AG08396 (cell line): ENCODE measurements around the gene DPAGT1.
"Not testable (repeated sequence)": the region's sequence is repeated elsewhere in the genome, so short reads cannot be mapped to it uniquely, and the experiment has no call there.

Experiments used
- DNase-seq: peaks from one replicate; pipeline ENCODE4 v3.0.0; 2012; ENCODE audit warnings: low spot score, mixed read lengths

DPAGT1 gene

GRCh38 chr11:119101759-119102423, at the start of gene DPAGT1:
DPAGT1 (minus strand) TSS chr11:119101853; CDS start chr11:119101655, 198 bp downstream.
- DNase-seq: peak; percentile 85

- no peak for DNase-seq
These were observed 48.2 kb upstream of the DPAGT1 start for GRCh38 chr11:119149786-119150275.

GRCh38 chr11:119149018-119149785, 47.5 kb upstream of the DPAGT1 start, which contains the start of gene ABCG4:
ABCG4 (plus strand) TSS chr11:119149052; CDS start chr11:119149966, 914 bp downstream.
- peak; percentile 59 for DNase-seq

- no peak for DNase-seq
These were observed 47.0 kb upstream of the DPAGT1 start for GRCh38 chr11:119148720-119149017.

GRCh38 chr11:119147604-119148333, 46.1 kb upstream of the DPAGT1 start:
- DNase-seq: no peak

GRCh38 chr11:119145551-119145950, 43.9 kb upstream of the DPAGT1 start:
- no peak for DNase-seq

- DNase-seq: peak; percentile 86
These were observed 43.3 kb upstream of the DPAGT1 start for GRCh38 chr11:119144825-119145486.

- not testable (repeated sequence) for DNase-seq
These were observed 37.6 kb upstream of the DPAGT1 start for GRCh38 chr11:119139276-119139675.

- DNase-seq: no peak
These were observed 32.8 kb upstream of the DPAGT1 start for GRCh38 chr11:119134389-119134978.

GRCh38 chr11:119130662-119131061, 29.0 kb upstream of the DPAGT1 start:
- no peak for DNase-seq

GRCh38 chr11:119126675-119127268, 25.1 kb upstream of the DPAGT1 start:
- no peak for DNase-seq

- DNase-seq: no peak
These were observed 24.2 kb upstream of the DPAGT1 start for GRCh38 chr11:119125821-119126220.

GRCh38 chr11:119121811-119122124, 20.1 kb upstream of the DPAGT1 start:
- DNase-seq: no peak

GRCh38 chr11:119121008-119121810, 19.6 kb upstream of the DPAGT1 start, which contains the start of gene HINFP:
HINFP (plus strand) TSS chr11:119121580; CDS start chr11:119126945, 5,365 bp downstream.
- peak; percentile 99 for DNase-seq

- peak; percentile 31 for DNase-seq
These were observed 19.0 kb upstream of the DPAGT1 start for GRCh38 chr11:119120639-119121007.

- no peak for DNase-seq
These were observed 17.3 kb upstream of the DPAGT1 start for GRCh38 chr11:119118946-119119345.

- DNase-seq: no peak
These were observed 16.6 kb upstream of the DPAGT1 start for GRCh38 chr11:119118227-119118626.

GRCh38 chr11:119117004-119117706, 15.5 kb upstream of the DPAGT1 start:
- no peak for DNase-seq

GRCh38 chr11:119116601-119117000, 14.9 kb upstream of the DPAGT1 start:
- DNase-seq: no peak

- no peak for DNase-seq
These were observed 14.6 kb upstream of the DPAGT1 start for GRCh38 chr11:119116235-119116594.
